Endothelial cell of umbilical vein (primary cell): ENCODE results near the gene TRRAP. TPM values are rescaled to one million over a fixed set of nuclear protein-coding genes. Genes with fewer than 3 reads are reported as not detected.

Source experiments
- BruUV-seq: library from RNA; stranded (reverse); fragments of 400-500 nt; replicated peaks from 2 replicates; lab custom pipeline; 2021; lab: Mats Ljungman, UMichigan
- CTCF ChIA-PET: fragments of 300-600, 350-600 bp; sonication (Branson Sonifier 250); formaldehyde crosslinking; loops from one replicate; lab custom pipeline; 2021; ENCODE audit warnings: antibody characterized with exemption, inconsistent platforms; lab: Charles Lee
- POLR2A ChIA-PET: fragments of 300-600, 350-600 bp; sonication (Branson Sonifier 250); formaldehyde crosslinking; loops from one replicate; lab custom pipeline; 2021; ENCODE audit warnings: antibody characterized with exemption, inconsistent platforms; lab: Charles Lee
- DNase-seq: peaks from one replicate; pipeline ENCODE4 v3.0.0-alpha.2; 2011; ENCODE audit warnings: low read depth, low spot score
- FAIRE-seq: peaks from 2 replicates; lab custom pipeline; 2011; peaks lifted over from hg19 to GRCh38; lab: Jason Lieb, UNC
- H2AFZ ChIP-seq: 2 replicates; pipeline ENCODE4 v1.6.0; 2012; ENCODE audit warnings: low read depth, low read length, control low read depth, inconsistent platforms
- H3K27ac ChIP-seq: 2 replicates; pipeline ENCODE4 v1.5.1; 2011; ENCODE audit warnings: low read depth, mild to moderate bottlenecking, control low read depth, low read length, moderate library complexity; ENCODE audit not compliant: insufficient read depth
- H3K27me3 ChIP-seq, 2 experiments: 2 replicates each; pipeline versions ENCODE4 v1.6.0 to v1.6.1; 2011; ENCODE audit warnings: low read length in 2 of 2, mixed read lengths in 1 of 2; ENCODE audit not compliant: control insufficient read depth in 2 of 2, insufficient read depth in 2 of 2
- H3K36me3 ChIP-seq, 2 experiments: 2 replicates in 1 of 2; 3 replicates in 1 of 2; pipeline ENCODE4 v1.5.1; 2011; ENCODE audit warnings: low read length in 2 of 2, mild to moderate bottlenecking in 1 of 2, moderate library complexity in 1 of 2; ENCODE audit not compliant: control insufficient read depth in 2 of 2, insufficient read depth in 2 of 2; ENCODE audit errors: extremely low read depth in 1 of 2
- H3K4me1 ChIP-seq: 3 replicates; pipeline ENCODE4 v1.5.1; 2011; ENCODE audit warnings: mild to moderate bottlenecking, low read length; ENCODE audit not compliant: control insufficient read depth, insufficient read depth; ENCODE audit errors: extremely low read depth
- H3K4me2 ChIP-seq: 2 replicates; pipeline ENCODE4 v1.6.1; 2011; ENCODE audit warnings: low read length, control low read depth, mixed read lengths; ENCODE audit not compliant: insufficient read depth
- H3K4me3 ChIP-seq, 3 experiments: fragments of 200-600 bp in 1 of 3; sonication (generic), shearing (Covaris generic) in 1 of 3; replicated peaks in 1 of 3; 2 replicates each; pipeline ENCODE4 v1.5.1; 2011 to 2016; ENCODE audit warnings: control low read depth in 3 of 3, low read length in 3 of 3, mild to moderate bottlenecking in 2 of 3, inconsistent platforms in 1 of 3, low read depth in 1 of 3, moderate library complexity in 1 of 3; ENCODE audit not compliant: insufficient read depth in 1 of 3
- H3K79me2 ChIP-seq: 2 replicates; pipeline ENCODE4 v1.6.0; 2012; ENCODE audit warnings: low read length, inconsistent platforms; ENCODE audit not compliant: control insufficient read depth, insufficient read depth
- H3K9ac ChIP-seq: replicated peaks from 2 replicates; pipeline ENCODE3; 2011; ENCODE audit warnings: low read length, control low read depth; ENCODE audit not compliant: insufficient read depth; ENCODE audit errors: extremely low read depth
- H3K9me1 ChIP-seq: replicated peaks from 3 replicates; pipeline ENCODE4 v1.6.0; 2011; ENCODE audit warnings: mild to moderate bottlenecking, low read length; ENCODE audit not compliant: control insufficient read depth, insufficient read depth; ENCODE audit errors: extremely low read depth
- H3K9me3 ChIP-seq: replicated peaks from 2 replicates; pipeline ENCODE4 v1.5.1; 2012; ENCODE audit warnings: low read length, inconsistent platforms; ENCODE audit not compliant: control insufficient read depth, insufficient read depth
- H4K20me1 ChIP-seq: replicated peaks from 2 replicates; pipeline ENCODE3; 2011; ENCODE audit warnings: mild to moderate bottlenecking, low read length; ENCODE audit not compliant: control insufficient read depth, insufficient read depth; ENCODE audit errors: extremely low read depth
- CTCF ChIP-seq, 2 donors: IDR thresholded peaks; 1 replicate in 1 of 2; 2 replicates in 1 of 2; pipeline ENCODE4 v1.5.1; 2011; ENCODE audit warnings: low read length in 2 of 2, mild to moderate bottlenecking in 2 of 2, moderate library complexity in 2 of 2, control low read depth in 1 of 2, inconsistent platforms in 1 of 2, low read depth in 1 of 2; ENCODE audit not compliant: insufficient read depth in 1 of 2; ENCODE audit errors: extremely low read depth in 1 of 2
- EZH2 ChIP-seq: IDR thresholded peaks from 2 replicates; pipeline ENCODE4 v1.6.1; 2012; ENCODE audit warnings: borderline replicate concordance, low read depth, mild to moderate bottlenecking, moderate library complexity, low read length, inconsistent platforms; ENCODE audit not compliant: severe bottlenecking
- FOS ChIP-seq: IDR thresholded peaks from 2 replicates; pipeline ENCODE4 v1.6.1; 2011; ENCODE audit warnings: mild to moderate bottlenecking, low read length, moderate library complexity, borderline replicate concordance; ENCODE audit not compliant: insufficient read depth
- GATA2 ChIP-seq: IDR thresholded peaks from 2 replicates; pipeline ENCODE4 v1.7.0; 2011; ENCODE audit warnings: low read depth, mild to moderate bottlenecking, moderate library complexity, mixed read lengths, low read length; ENCODE audit not compliant: insufficient read length, insufficient read depth
- JUN ChIP-seq: IDR thresholded peaks from 2 replicates; pipeline ENCODE4 v1.6.1; 2011; ENCODE audit warnings: borderline replicate concordance, low read depth; ENCODE audit not compliant: insufficient read length, insufficient read depth
- MAX ChIP-seq: IDR thresholded peaks from 2 replicates; pipeline ENCODE4 v1.6.1; 2011; ENCODE audit not compliant: insufficient read depth, insufficient read length
- MYC ChIP-seq: IDR thresholded peaks from one replicate; pipeline ENCODE4 v1.6.1; 2011; ENCODE audit warnings: mild to moderate bottlenecking, low read depth, low read length
- POLR2A ChIP-seq: IDR thresholded peaks from 2 replicates; pipeline ENCODE4 v1.6.1; 2012; ENCODE audit warnings: low read depth, mild to moderate bottlenecking, control low read depth, low read length
- POLR2AphosphoS5 ChIP-seq: IDR thresholded peaks from 2 replicates; pipeline ENCODE4 v1.6.1; 2012; ENCODE audit warnings: low read depth, mild to moderate bottlenecking, control low read depth, low read length, moderate library complexity; ENCODE audit not compliant: insufficient read depth
- dilution Hi-C: fragments of 300-500 bp; cut with MboI; formaldehyde crosslinking; loops from one replicate; pipeline ENCODE4 v1.15.0; 2019; ENCODE audit warnings: low sequenced_read_pairs; ENCODE audit not compliant: extremely low pct_ligation_motif_present
- intact Hi-C: fragments of 100-400 bp; cut with micrococcal nuclease; formaldehyde crosslinking; loops from one replicate; pipeline ENCODE4 v1.10.0; 2022
- polyA plus RNA-seq, 4 experiments: library from polyadenylated mRNA; depleted of rRNA in 3 of 4; stranded (reverse) in 3 of 4; unstranded in 1 of 4; fragments of >200 nt; gene quantifications; 2 replicates each; pipeline versions ENCODE4 v1.2.1 to v1.2.3, GENCODE V29; 2011 to 2012; ENCODE audit warnings: missing spikeins in 1 of 4
- total RNA-seq: library from RNA; stranded (reverse); gene quantifications from 2 replicates; pipeline ENCODE4 v1.2.3, GENCODE V29; 2021

The TRRAP gene
- total and polyA plus RNA-seq, 2 donors (not counting 3 experiments of a cell fraction or from before 2014, with no cell fraction given) = 21.8 to 45.8 TPM

GRCh38 chr7:98949336-98950044, 71.2 kb downstream of the TRRAP start:
- TSS peak; percentile 9 for BruUV-seq
- POLR2A ChIA-PET = no interaction called here
- CTCF ChIA-PET = interaction anchor here (1.1 kb wide), 1 partner anchor 47 kb away, joined by 3 read pairs; no protein-coding TSS in a partner anchor

GRCh38 chr7:98955992-98956391, 77.7 kb downstream of the TRRAP start:
- no peaks in the 10 kb centered on the region for H3K9me1 ChIP-seq
- no peak overlapping the region for H3K27ac ChIP-seq
- FAIRE-seq (no peak), DNase-seq (no peak)
- H3K4me2 ChIP-seq = no peak overlapping the region
- no peaks in the 10 kb centered on the region for H3K27me3 ChIP-seq
- intact Hi-C loops = no loop called here
- POLR2A ChIA-PET = no interaction called here
- BruUV-seq = no TSS peak
- peaks cover 34 to 60% of the 10 kb centered on the region in 2 experiments for H3K36me3 ChIP-seq
- CTCF ChIA-PET = no interaction called here
- H3K4me1 ChIP-seq = no peaks in the 10 kb centered on the region
- H4K20me1 ChIP-seq = no peaks in the 10 kb centered on the region
- TF ChIP-seq POLR2AphosphoS5 (no peak), JUN (no peak), MAX (no peak), EZH2 (no peak), POLR2A (no peak), GATA2 (no peak), FOS (no peak), MYC (no peak), CTCF (IDR thresholded peaks at IDR 0.05; ENCODE audit: extremely low read depth in 1 of 2, insufficient read depth in 1 of 2, low read depth in 1 of 2, low read length in 2 of 2) (no peak)
- H3K9ac ChIP-seq = no peak overlapping the region
- H2AFZ ChIP-seq = no peak overlapping the region
- dilution Hi-C loops = no loop called here
- H3K79me2 ChIP-seq = no peaks in the 10 kb centered on the region
- no peak overlapping the region for H3K4me3 ChIP-seq
- no peaks in the 10 kb centered on the region for H3K9me3 ChIP-seq

More at GRCh38 chr7:98949336-98950044, 71.2 kb downstream of the TRRAP start:
- Histone ChIP-seq H3K36me3 (peaks cover 22 to 58% of the 10 kb centered on the region in 2 experiments), H2AFZ (no peak overlapping the region), H3K4me2 (no peak overlapping the region), H3K9me1 (no peaks in the 10 kb centered on the region), H3K9ac (no peak overlapping the region), H3K4me1 (no peaks in the 10 kb centered on the region), H4K20me1 (no peaks in the 10 kb centered on the region), H3K27me3 (no peaks in the 10 kb centered on the region), H3K4me3 (no peak overlapping the region), H3K9me3 (no peaks in the 10 kb centered on the region), H3K27ac (no peak overlapping the region), H3K79me2 (no peaks in the 10 kb centered on the region)
- TF ChIP-seq MAX = no peak
- dilution Hi-C loops (no loop called here), intact Hi-C loops (no loop called here)
- DNase-seq (no peak), FAIRE-seq (no peak)
